GM12874 (cell line): ENCODE data around the gene LEMD2.

Experiments
- TF ChIP-seq, protein P1 (sequence below): IDR thresholded peaks from 2 replicates; pipeline ENCODE4 v1.5.1; 2011; ENCODE audit warnings: low read depth, mild to moderate bottlenecking, control low read depth, low read length, moderate library complexity; ENCODE audit not compliant: insufficient read depth

Gene LEMD2

DNA sequence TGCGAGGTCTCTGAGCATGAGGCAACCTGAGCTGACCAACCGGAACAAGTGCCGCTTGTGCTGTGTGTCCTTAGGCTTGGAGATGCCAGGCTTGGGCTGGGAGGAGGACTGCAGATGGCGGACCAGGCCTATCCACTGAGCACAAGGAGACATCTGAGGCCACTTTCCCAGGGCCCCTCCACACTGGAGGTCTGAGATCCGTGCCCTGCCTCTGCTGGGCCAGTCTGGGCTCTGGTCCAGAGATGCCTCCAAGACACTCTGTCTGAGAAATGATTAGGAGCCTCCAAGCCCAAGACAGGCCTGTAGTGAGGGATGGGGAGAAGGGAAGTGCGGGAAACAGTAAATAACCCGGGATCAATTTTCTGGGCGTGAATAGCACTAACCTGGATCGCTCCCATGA, 17.9 kb upstream of the LEMD2 start:
- TF ChIP-seq, protein P1, sequence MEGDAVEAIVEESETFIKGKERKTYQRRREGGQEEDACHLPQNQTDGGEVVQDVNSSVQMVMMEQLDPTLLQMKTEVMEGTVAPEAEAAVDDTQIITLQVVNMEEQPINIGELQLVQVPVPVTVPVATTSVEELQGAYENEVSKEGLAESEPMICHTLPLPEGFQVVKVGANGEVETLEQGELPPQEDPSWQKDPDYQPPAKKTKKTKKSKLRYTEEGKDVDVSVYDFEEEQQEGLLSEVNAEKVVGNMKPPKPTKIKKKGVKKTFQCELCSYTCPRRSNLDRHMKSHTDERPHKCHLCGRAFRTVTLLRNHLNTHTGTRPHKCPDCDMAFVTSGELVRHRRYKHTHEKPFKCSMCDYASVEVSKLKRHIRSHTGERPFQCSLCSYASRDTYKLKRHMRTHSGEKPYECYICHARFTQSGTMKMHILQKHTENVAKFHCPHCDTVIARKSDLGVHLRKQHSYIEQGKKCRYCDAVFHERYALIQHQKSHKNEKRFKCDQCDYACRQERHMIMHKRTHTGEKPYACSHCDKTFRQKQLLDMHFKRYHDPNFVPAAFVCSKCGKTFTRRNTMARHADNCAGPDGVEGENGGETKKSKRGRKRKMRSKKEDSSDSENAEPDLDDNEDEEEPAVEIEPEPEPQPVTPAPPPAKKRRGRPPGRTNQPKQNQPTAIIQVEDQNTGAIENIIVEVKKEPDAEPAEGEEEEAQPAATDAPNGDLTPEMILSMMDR, result no peak

DNA sequence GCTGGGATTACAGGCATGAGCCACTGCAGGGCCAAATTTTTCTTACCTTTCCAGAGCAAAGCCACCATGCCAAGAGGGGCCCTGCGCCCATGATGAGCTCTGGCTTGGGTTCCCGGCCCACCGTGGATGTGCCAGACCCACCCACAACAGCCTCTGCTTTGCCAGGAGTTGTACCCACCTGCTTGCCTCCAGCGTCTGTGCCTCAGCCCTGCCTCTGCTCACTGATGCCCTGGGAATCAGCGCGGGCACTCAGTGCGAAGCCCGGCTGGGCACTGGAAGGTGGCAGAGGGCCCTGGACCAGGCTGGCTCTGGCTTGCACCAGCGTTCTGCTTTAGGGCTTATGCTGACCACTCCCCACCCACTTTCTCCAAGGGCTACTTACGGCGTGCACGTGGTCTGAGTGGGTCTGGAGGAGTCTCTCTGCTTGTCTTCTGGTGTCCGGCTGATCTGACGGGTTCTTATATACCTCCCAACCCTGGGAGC, 14.7 kb upstream of the LEMD2 start, which contains the start of gene MLN:
MLN (minus strand) TSS at position 433 of the 483 bp plus-strand sequence. CDS start 2,840 bp downstream, outside the sequence.
- TF ChIP-seq, protein P1, result no peak

DNA sequence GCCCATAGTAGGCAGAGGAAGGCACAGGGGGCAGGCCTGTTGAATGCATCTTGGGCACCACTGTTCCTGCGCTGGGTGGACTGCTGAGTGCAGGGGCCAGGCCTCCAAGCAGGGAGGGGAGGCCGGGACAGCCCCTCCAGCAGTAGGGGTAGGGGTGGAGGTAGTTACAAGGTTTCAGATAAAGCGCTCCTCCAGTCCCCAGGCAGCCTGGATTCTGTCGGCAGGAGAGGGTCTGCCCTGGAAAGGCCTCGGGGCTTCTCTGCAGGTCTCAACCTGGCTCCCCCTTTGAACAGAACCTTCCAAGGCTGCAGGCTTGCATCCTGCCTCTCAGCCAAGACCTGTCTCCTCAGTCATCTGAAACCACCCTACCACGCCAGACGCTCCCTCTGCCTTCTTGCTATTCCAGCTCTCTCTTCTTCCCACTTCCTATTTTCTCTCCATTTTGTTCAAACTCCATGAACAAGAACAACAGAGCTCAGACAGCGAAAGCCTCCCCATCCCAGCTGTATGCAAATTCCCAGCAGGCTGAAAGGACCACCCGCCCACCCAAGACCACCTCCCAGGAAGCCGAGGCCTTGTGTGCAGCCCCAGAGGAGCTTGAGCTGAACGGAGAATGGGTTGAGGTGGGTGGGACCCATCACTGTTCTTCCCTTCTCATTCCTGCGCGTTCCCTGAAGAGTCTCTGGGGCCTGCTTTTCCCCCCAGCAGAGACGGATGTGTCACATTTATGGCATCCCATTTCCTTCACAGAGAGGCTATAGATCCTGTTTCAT, 13.4 kb upstream of the LEMD2 start:
- TF ChIP-seq, protein P1, result no peak

DNA sequence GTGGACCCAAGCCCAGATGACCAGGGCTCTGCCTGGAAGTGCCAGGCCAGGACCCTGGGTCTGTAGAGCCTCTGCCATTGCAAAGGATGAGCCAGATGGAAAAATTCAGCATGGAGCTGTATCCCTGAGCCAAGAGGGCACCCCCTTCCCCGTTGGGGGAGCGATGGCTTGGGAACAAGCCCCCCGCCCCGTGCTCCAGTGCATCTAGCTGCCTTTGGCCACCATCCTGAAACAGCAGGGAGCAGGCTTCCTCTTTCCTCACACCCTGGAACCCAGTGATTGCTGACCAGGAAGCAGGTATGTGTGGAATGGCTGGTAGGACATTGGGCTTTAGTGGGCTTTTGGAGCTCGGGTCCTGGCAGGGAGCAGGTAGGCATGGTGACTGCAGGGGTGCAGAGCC, 12.7 kb upstream of the LEMD2 start:
- TF ChIP-seq, protein P1, result no peak

DNA sequence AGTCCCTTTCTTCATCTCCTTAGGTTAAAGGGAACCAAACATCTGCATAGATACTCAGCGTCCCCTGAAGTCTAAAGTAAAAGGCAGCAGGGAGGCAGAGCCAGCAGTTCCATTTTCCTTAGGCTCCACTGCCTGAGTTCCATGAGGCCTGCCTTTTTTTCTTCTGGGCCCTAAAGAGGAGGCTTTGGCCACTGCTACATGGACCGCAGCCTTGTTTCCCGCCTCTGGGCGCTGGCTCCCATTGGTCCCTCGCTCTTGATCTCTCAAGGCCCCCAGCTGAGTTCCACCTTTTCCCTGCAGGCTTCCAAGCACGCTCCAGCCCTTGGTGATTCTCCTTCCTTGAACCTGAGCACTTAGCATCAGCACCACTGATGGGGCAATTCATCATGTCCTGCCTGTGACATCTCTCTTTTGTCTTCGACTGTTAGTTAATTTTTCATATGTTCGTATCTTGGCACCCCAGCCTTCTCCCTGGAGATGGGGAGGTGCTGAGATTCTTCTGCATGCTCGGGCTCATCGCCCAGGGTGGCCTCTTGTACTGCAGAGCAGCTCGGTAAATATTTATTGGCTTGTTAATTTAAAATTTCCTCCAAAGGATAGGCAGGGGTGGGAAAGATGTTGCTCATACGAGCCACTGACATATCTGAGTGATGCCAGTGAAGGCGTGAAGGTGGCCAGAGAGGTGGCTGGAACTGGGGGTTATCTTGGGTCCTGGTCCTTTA, 11.5 kb upstream of the LEMD2 start:
- TF ChIP-seq, protein P1, result no peak

DNA sequence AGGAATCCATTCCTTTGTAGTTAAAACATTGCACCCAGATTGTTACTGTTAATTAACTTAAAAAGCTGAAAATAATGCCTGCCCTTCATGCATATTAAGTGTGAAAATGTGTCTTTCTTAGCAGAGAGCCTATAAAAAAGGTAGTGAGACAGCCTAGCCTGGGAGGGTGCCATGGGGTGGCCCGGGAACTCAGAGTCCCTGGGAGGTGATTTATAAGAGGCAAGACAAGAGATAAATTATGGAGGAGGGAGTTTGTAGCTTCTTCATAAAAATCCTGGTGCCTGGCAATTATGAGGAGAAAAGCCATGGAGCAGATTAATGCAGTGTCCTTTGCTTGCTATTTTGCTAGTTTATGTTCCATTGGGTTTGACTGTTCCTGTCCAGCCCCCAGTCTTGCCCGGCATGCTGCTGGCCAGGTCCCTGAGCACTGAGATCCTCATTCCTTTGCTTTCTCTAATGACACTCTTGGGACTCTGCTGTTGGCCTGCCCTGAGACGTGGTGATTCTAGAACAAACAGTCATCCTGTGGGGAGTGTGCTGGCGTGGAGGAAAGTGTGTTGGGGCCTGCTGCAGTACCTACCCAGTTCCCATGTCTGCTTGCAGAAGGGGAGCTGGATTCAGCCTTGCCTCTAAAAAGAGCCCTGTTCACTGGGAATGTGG, 10.7 kb upstream of the LEMD2 start:
- TF ChIP-seq, protein P1, result no peak

DNA sequence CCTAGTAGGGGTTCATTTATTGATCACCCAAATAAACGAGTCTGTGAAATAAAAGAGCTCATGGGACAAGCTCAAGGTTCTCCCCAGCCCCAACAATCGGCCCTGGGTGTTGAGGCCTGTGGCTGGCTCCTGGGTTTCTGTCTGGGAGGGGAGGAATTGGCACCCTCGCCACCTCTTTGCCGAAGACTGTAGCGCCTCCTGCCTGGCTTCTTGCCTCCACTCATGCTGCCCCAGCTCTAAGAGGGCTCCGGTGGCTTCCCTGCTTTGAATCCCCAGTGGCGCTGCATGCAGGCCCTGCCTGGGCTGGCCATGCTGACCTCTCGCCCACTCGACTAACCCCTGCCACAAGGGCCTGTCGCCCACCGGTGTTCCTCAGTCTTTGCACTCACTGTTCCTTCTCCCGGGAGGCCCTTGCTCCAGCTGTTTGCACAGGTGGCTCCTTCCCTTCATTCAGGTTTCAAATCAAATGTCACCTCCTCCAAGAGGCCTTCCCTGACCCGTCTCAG, 9.5 kb upstream of the LEMD2 start:
- TF ChIP-seq, protein P1, result no peak
